Measurements from ENCODE around the gene IQGAP1.

Gene IQGAP1

DNA sequence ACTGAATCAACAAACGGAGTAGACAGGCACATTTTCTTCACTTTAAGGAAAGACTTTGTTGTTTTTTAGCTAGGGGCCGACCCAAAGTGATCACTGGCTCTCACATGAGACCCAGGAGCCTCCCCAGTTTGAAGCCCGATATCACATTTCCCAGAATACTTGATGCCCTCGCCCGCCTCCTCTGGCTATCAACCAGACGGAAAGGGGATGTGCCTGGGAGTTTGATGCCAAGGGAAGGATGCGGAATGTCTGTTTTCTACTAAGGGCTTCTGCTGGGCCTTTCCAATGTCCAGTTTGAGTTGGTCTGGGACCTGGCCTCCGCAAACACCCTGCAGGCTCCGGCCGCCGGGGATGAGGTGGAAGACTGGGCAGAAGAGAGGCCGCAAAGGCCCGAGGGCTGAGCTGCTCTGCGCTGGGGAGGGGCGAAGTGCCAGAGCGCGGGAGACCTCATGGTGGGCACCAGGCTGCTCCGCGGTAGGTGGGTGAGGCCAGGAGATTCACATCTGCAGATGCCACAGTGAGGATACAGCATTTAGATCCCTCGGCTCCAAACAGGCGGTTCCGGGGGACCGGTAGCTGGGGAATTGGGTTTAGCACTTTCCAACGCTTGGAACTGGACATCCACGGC, 36.4 kb upstream of the IQGAP1 start:
- H3K27ac ChIP-seq (ENCODE audit: poor library complexity, severe bottlenecking): peak overlapping the region; percentile 39
- H3K36me3 ChIP-seq (ENCODE audit: low read depth): peaks cover 5% of the 10 kb centered on the region; the same call in 1 of the 2 replicates
- no peaks in the 10 kb centered on the region for H3K9me3 ChIP-seq (ENCODE audit: severe bottlenecking)
- ATAC-seq (ENCODE audit: low read depth) (no peak; the same call in 2 of the 3 replicates), DNase-seq (ENCODE audit: low spot score) (no peak)
- H3K27me3 ChIP-seq (ENCODE audit: insufficient read depth, poor library complexity, severe bottlenecking): no peaks in the 10 kb centered on the region
- H3K4me3 ChIP-seq (ENCODE audit: severe bottlenecking): peak overlapping the region; percentile 56
- TF ChIP-seq, protein P1, sequence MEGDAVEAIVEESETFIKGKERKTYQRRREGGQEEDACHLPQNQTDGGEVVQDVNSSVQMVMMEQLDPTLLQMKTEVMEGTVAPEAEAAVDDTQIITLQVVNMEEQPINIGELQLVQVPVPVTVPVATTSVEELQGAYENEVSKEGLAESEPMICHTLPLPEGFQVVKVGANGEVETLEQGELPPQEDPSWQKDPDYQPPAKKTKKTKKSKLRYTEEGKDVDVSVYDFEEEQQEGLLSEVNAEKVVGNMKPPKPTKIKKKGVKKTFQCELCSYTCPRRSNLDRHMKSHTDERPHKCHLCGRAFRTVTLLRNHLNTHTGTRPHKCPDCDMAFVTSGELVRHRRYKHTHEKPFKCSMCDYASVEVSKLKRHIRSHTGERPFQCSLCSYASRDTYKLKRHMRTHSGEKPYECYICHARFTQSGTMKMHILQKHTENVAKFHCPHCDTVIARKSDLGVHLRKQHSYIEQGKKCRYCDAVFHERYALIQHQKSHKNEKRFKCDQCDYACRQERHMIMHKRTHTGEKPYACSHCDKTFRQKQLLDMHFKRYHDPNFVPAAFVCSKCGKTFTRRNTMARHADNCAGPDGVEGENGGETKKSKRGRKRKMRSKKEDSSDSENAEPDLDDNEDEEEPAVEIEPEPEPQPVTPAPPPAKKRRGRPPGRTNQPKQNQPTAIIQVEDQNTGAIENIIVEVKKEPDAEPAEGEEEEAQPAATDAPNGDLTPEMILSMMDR (IDR thresholded peaks at IDR 0.05; ENCODE audit: poor library complexity, severe bottlenecking): no peak
- H3K4me1 ChIP-seq (ENCODE audit: insufficient read depth, poor library complexity, severe bottlenecking): peaks cover 18% of the 10 kb centered on the region

- Histone ChIP-seq H3K4me3 (ENCODE audit: severe bottlenecking) (peak within 1 kb of the TSS; percentile 56), H3K27ac (ENCODE audit: poor library complexity, severe bottlenecking) (peak within 1 kb of the TSS; percentile 39), H3K36me3 (ENCODE audit: low read depth) (peaks cover 12% of the 10 kb centered on the region; the same call in 1 of the 2 replicates), H3K9me3 (ENCODE audit: severe bottlenecking) (no peaks in the 10 kb centered on the region), H3K27me3 (ENCODE audit: insufficient read depth, poor library complexity, severe bottlenecking) (no peaks in the 10 kb centered on the region), H3K4me1 (ENCODE audit: insufficient read depth, poor library complexity, severe bottlenecking) (peaks cover 18% of the 10 kb centered on the region)
- peak; percentile 96 for ATAC-seq (ENCODE audit: low read depth)
- TF ChIP-seq, protein P1 (IDR thresholded peaks at IDR 0.05; ENCODE audit: poor library complexity, severe bottlenecking): no peak
- DNase-seq (ENCODE audit: low spot score): peak; percentile 98
These were observed 35.7 kb upstream of the IQGAP1 start, which contains the start of gene ZNF774 for GRCh38 chr15:90352107-90352893. TSS of gene ZNF774 (plus strand) at chr15:90352284. CDS start at chr15:90354661, 2,377 bp downstream.

DNA sequence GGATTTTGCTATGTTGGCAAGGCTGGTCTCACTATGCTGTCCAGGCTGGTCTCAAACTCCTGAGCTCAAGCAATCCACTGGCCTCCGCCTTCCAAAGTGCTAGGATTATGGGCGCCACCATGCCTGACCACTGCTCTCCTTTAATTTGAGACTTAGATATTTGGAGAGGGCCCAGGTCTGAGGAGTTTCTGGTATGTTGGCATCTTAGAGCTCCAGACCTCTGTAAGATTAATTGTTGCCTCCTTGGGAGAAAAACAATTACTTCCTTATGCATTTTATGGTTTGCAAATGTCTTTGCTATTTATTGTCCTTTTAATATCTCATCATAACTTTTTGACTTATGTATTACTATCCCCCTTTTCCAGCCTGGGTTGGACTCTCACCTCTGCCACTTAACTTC, 33.1 kb upstream of the IQGAP1 start:
- no peaks in the 10 kb centered on the region for H3K27me3 ChIP-seq (ENCODE audit: insufficient read depth, poor library complexity, severe bottlenecking)
- DNase-seq (ENCODE audit: low spot score) (no peak), ATAC-seq (ENCODE audit: low read depth) (no peak)
- no peaks in the 10 kb centered on the region for H3K9me3 ChIP-seq (ENCODE audit: severe bottlenecking)
- no peak overlapping the region for H3K4me3 ChIP-seq (ENCODE audit: severe bottlenecking)
- peaks cover 16% of the 10 kb centered on the region for H3K4me1 ChIP-seq (ENCODE audit: insufficient read depth, poor library complexity, severe bottlenecking)
- H3K27ac ChIP-seq (ENCODE audit: poor library complexity, severe bottlenecking): no peak overlapping the region
- peaks cover 18% of the 10 kb centered on the region for H3K36me3 ChIP-seq (ENCODE audit: low read depth)
- TF ChIP-seq, protein P1 (IDR thresholded peaks at IDR 0.05; ENCODE audit: poor library complexity, severe bottlenecking): no peak

GRCh38 chr15:90358124-90359033, 29.7 kb upstream of the IQGAP1 start:
- Histone ChIP-seq H3K27ac (ENCODE audit: poor library complexity, severe bottlenecking) (peak overlapping the region; percentile 15), H3K27me3 (ENCODE audit: insufficient read depth, poor library complexity, severe bottlenecking) (no peaks in the 10 kb centered on the region), H3K4me3 (ENCODE audit: severe bottlenecking) (no peak overlapping the region), H3K4me1 (ENCODE audit: insufficient read depth, poor library complexity, severe bottlenecking) (peaks cover 23% of the 10 kb centered on the region), H3K36me3 (ENCODE audit: low read depth) (peaks cover 23% of the 10 kb centered on the region), H3K9me3 (ENCODE audit: severe bottlenecking) (no peaks in the 10 kb centered on the region)
- DNase-seq (ENCODE audit: low spot score): no peak
- ATAC-seq (ENCODE audit: low read depth): peak; percentile 53
- TF ChIP-seq, protein P1 (IDR thresholded peaks at IDR 0.05; ENCODE audit: poor library complexity, severe bottlenecking): no peak

Measured in RWPE2 (cell line).